ENCODE data around the gene INPP4B. TPM values are rescaled to one million over a fixed set of nuclear protein-coding genes. Genes with fewer than 3 reads are reported as not detected.

The INPP4B gene
- total and polyA plus RNA-seq, 2 donors (not counting 1 experiment from before 2014, with no cell fraction given): 0.03 TPM; not detected in 1

- no peaks in the 10 kb centered on the region for H3K4me1 Mint-ChIP-seq
- CTCF ChIA-PET: no interaction called here
Observed at GRCh38 chr4:142248946-142249345, 597.2 kb downstream of the INPP4B start.

GRCh38 chr4:142243255-142243654 lies 602.8 kb downstream of the INPP4B start:
- Histone ChIP-seq H3K4me2 (replicated peaks; ENCODE audit: low read depth, low read length, poor library complexity, severe bottlenecking) (no peak overlapping the region), H2AFZ (ENCODE audit: insufficient read depth, low read depth, low read length, poor library complexity, severe bottlenecking) (no peak overlapping the region), H3K36me3 (replicated peaks in 1 of 2; ENCODE audit: control extremely low read depth in 1 of 2, control insufficient read depth in 1 of 2, extremely low read depth in 1 of 2, insufficient read depth in 2 of 2, low read length in 1 of 2) (no peaks in the 10 kb centered on the region), H3K4me1 (ENCODE audit: control insufficient read depth in 2 of 2, insufficient read depth in 2 of 2, low read length in 2 of 2) (no peaks in the 10 kb centered on the region), H3K79me2 (ENCODE audit: control insufficient read depth, insufficient read depth, low read length) (no peaks in the 10 kb centered on the region), H3K9ac (ENCODE audit: low read length) (no peak overlapping the region), H4K20me1 (ENCODE audit: control insufficient read depth, insufficient read depth, low read length, poor library complexity, severe bottlenecking) (no peaks in the 10 kb centered on the region), H3K27ac (ENCODE audit: low read length in 2 of 2) (no peak overlapping the region), H3K27me3 (replicated peaks in 1 of 4; ENCODE audit: control extremely low read depth in 1 of 4, control insufficient read depth in 3 of 4, insufficient read depth in 4 of 4, low read length in 3 of 4) (no peaks in the 10 kb centered on the region), H3K4me3 (ENCODE audit: control extremely low read depth in 1 of 5, extremely low read depth in 1 of 5, insufficient read depth in 1 of 5, low read depth in 2 of 5, low read length in 4 of 5) (no peak overlapping the region), H3K9me3 (ENCODE audit: control extremely low read depth in 1 of 3, control insufficient read depth in 2 of 3, insufficient read depth in 1 of 3, low read length in 2 of 3) (no peaks in the 10 kb centered on the region)
- no CpG with 5 or more reads among the region's 2 CpGs for WGBS (ENCODE audit: insufficient coverage)
- ChIA-PET POLR2A (no interaction called here), CTCF (no interaction called here)
- Mint-ChIP-seq H3K4me3 (no peak overlapping the region), H3K27me3 (no peaks in the 10 kb centered on the region), H3K4me1 (no peaks in the 10 kb centered on the region), H3K9me3 (ENCODE audit: insufficient read depth) (no peaks in the 10 kb centered on the region), H3K27ac (no peak overlapping the region)
- intact Hi-C loops (cut with micrococcal nuclease): no loop called here
- no peak for ATAC-seq (ENCODE audit: low read depth)
- TF ChIP-seq EZH2 (IDR thresholded peaks at IDR 0.05; ENCODE audit: borderline replicate concordance, insufficient read depth, low read depth, low read length, poor library complexity, severe bottlenecking): no peak
- no peak for TF ChIP-seq CTCF (IDR thresholded peaks at IDR 0.05)
- DNase-seq: no peak

More at GRCh38 chr4:142248946-142249345, 597.2 kb downstream of the INPP4B start:
- no CpG with 5 or more reads among the region's 1 CpG for WGBS (ENCODE audit: insufficient coverage)
- no peak overlapping the region for H3K4me3 ChIP-seq (ENCODE audit: control extremely low read depth in 1 of 5, extremely low read depth in 1 of 5, insufficient read depth in 1 of 5, low read depth in 2 of 5, low read length in 4 of 5)
- no peaks in the 10 kb centered on the region for H3K79me2 ChIP-seq (ENCODE audit: control insufficient read depth, insufficient read depth, low read length)
- intact Hi-C loops (cut with micrococcal nuclease): no loop called here
- Mint-ChIP-seq H3K27ac (no peak overlapping the region), H3K9me3 (ENCODE audit: insufficient read depth) (no peaks in the 10 kb centered on the region), H3K4me3 (no peak overlapping the region), H3K27me3 (no peaks in the 10 kb centered on the region)
- H3K27ac ChIP-seq (ENCODE audit: low read length in 2 of 2): no peak overlapping the region
- TF ChIP-seq EZH2 (IDR thresholded peaks at IDR 0.05; ENCODE audit: borderline replicate concordance, insufficient read depth, low read depth, low read length, poor library complexity, severe bottlenecking) (no peak), CTCF (IDR thresholded peaks at IDR 0.05) (no peak)
- DNase-seq (no peak), ATAC-seq (ENCODE audit: low read depth) (no peak)
- no peaks in the 10 kb centered on the region for H3K9me3 ChIP-seq (ENCODE audit: control extremely low read depth in 1 of 3, control insufficient read depth in 2 of 3, insufficient read depth in 1 of 3, low read length in 2 of 3)
- no peaks in the 10 kb centered on the region for H4K20me1 ChIP-seq (ENCODE audit: control insufficient read depth, insufficient read depth, low read length, poor library complexity, severe bottlenecking)
- POLR2A ChIA-PET: no interaction called here
- no peak overlapping the region for H3K4me2 ChIP-seq (replicated peaks; ENCODE audit: low read depth, low read length, poor library complexity, severe bottlenecking)
- H3K36me3 ChIP-seq (replicated peaks in 1 of 2; ENCODE audit: control extremely low read depth in 1 of 2, control insufficient read depth in 1 of 2, extremely low read depth in 1 of 2, insufficient read depth in 2 of 2, low read length in 1 of 2): no peaks in the 10 kb centered on the region
- no peaks in the 10 kb centered on the region for H3K27me3 ChIP-seq (replicated peaks in 1 of 4; ENCODE audit: control extremely low read depth in 1 of 4, control insufficient read depth in 3 of 4, insufficient read depth in 4 of 4, low read length in 3 of 4)
- H3K9ac ChIP-seq (ENCODE audit: low read length): no peak overlapping the region
- no peaks in the 10 kb centered on the region for H3K4me1 ChIP-seq (ENCODE audit: control insufficient read depth in 2 of 2, insufficient read depth in 2 of 2, low read length in 2 of 2)
- H2AFZ ChIP-seq (ENCODE audit: insufficient read depth, low read depth, low read length, poor library complexity, severe bottlenecking): no peak overlapping the region

Measured in B cell (primary cell).